Cerebellar cortex (tissue), 1 donor: ENCODE results near the gene MDC1.
A peak's percentile ranks its signal among the peaks of the same experiment; 100 is the strongest.
"Not testable (repeated sequence)": the region's sequence is repeated elsewhere in the genome, so short reads cannot be mapped to it uniquely, and the experiment has no call there.

ENCODE experiments used
- DNase-seq: peaks from one replicate; pipeline ENCODE4 v3.0.0-alpha.2; 2015; ENCODE audit warnings: low spot score

Gene MDC1

DNA sequence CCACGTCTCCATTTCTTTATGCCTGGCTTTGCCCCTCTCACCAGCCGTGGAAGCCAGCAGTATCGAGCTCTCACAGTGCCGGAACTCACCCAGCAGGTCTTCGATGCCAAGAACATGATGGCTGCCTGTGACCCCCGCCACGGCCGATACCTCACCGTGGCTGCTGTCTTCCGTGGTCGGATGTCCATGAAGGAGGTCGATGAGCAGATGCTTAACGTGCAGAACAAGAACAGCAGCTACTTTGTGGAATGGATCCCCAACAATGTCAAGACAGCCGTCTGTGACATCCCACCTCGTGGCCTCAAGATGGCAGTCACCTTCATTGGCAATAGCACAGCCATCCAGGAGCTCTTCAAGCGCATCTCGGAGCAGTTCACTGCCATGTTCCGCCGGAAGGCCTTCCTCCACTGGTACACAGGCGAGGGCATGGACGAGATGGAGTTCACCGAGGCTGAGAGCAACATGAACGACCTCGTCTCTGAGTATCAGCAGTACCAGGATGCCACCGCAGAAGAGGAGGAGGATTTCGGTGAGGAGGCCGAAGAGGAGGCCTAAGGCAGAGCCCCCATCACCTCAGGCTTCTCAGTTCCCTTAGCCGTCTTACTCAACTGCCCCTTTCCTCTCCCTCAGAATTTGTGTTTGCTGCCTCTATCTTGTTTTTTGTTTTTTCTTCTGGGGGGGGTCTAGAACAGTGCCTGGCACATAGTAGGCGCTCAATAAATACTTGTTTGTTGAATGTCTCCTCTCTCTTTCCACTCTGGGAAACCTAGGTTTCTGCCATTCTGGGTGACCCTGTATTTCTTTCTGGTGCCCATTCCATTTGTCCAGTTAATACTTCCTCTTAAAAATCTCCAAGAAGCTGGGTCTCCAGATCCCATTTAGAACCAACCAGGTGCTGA lies 7.0 kb upstream of the MDC1 start:
- not testable (repeated sequence) for DNase-seq

DNA sequence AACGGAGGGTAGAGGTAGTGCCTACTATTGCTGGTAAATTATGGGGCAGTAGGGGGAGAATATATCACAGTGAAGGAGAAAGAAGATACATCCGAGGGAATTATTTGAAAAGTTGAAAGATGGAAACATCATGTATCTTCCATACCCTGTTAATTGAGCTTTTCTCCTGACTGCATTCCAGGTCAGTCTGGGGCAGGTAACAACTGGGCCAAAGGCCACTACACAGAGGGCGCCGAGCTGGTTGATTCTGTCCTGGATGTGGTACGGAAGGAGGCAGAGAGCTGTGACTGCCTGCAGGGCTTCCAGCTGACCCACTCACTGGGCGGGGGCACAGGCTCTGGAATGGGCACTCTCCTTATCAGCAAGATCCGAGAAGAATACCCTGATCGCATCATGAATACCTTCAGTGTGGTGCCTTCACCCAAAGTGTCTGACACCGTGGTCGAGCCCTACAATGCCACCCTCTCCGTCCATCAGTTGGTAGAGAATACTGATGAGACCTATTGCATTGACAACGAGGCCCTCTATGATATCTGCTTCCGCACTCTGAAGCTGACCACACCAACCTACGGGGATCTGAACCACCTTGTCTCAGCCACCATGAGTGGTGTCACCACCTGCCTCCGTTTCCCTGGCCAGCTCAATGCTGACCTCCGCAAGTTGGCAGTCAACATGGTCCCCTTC lies 6.2 kb upstream of the MDC1 start:
- not testable (repeated sequence) for DNase-seq

DNA sequence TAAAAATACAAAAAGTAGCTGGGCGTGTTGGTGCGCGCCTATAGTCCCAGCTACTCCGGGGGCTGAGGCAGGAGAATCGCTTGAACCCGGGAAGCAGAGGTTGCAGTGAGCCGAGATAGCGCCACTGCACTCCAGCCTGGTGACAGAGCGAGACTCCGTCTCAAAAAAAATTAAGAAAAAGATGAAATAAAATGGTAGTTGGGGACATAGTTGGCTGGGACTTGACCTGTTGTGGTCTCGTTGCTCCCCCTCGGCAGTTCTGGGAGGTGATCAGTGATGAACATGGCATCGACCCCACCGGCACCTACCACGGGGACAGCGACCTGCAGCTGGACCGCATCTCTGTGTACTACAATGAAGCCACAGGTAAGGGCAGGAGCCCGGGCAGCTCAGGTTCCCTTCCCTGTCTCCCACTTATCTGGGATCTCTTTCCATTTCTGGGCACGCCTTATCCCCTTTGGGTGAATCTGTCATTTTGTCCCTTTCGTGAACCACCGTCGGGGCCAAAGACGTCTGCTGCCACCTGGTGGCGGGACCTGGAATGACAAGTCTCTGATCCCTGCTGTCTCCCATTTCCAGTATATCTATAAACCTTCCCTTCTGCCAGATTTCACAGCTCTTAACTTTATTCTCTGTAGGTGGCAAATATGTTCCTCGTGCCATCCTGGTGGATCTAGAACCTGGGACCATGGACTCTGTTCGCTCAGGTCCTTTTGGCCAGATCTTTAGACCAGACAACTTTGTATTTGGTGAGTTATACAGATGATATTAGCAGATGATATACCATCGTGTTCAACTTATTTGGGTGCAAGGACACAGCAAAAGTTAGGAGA lies 5.4 kb upstream of the MDC1 start:
- peak; percentile 82 for DNase-seq

DNA sequence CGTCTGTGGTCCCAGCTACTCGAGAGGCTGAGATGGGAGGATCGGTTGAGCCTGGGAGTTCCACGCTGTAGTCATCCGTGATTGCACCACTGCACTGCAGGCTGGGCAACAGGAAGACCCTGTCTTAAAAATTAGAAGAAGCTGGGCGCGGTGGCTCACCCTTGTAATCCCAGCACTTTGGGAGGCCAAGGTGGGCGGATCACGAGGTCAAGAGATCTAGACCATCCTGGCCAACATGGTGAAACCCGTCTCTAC lies 4.9 kb upstream of the MDC1 start:
- not testable (repeated sequence) for DNase-seq

DNA sequence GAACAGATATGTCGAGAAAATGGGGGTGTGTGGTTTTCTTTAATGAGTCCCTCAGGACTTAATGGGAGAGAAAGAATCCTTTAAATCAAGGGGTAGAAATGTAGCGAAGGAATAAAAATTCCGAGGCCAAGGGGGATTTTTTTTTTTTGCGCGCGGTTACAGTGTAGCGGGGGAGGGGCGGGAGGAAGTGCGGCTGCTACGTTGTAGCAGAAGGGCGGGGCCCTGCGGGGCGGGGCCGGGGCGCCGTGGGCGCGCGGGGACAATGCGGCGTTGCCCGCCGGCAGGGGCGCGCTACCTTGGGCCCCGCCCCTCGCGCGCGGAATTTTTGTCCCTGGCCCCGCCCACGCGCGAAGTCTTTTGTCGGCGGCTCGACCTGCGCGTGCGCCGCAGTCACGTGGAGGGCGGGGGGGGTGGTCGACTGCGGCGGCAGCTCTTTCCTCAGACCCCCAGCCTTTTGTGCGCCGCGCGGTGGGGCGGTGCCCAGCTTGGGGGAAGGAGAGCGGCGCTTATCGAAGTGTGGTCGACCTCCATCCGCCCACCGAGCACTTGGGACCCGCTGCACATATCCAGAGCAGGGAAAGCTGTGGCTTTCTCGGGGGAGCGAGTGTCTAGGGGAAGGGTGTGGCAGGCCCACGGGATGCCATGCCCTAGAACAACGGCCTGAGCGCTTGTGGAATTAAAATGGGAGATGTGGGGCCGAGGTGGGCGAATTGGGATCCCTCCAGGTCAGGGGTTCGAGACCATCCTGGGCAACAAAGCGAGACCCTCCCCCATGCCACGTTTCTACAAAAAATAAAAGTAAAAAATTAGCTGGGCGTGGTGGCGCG lies 4.3 kb upstream of the MDC1 start:
- peak; percentile 84 for DNase-seq

DNA sequence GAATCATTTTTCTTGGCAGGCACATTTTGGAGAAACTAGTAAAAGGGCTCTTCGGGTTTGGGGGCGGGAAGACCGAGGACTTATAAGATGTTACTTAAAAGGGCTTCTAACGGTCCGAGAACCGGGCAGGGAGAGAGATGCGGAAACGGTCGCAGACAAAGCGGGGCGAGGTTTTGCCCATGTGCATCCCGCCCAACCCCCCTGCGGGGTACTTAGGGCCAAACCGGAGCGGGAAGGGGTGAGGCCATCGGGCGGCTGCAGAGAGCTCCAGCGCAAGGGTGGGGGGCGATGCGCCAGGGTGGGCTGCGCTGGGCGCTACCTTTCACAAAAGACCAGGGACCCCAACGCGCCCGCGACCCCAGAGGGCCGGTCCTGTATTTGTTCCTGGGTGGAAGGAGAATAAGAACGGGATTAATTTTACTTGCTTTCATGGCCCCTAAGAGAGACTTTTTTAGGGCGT lies 3.7 kb upstream of the MDC1 start:
- peak; percentile 48 for DNase-seq

DNA sequence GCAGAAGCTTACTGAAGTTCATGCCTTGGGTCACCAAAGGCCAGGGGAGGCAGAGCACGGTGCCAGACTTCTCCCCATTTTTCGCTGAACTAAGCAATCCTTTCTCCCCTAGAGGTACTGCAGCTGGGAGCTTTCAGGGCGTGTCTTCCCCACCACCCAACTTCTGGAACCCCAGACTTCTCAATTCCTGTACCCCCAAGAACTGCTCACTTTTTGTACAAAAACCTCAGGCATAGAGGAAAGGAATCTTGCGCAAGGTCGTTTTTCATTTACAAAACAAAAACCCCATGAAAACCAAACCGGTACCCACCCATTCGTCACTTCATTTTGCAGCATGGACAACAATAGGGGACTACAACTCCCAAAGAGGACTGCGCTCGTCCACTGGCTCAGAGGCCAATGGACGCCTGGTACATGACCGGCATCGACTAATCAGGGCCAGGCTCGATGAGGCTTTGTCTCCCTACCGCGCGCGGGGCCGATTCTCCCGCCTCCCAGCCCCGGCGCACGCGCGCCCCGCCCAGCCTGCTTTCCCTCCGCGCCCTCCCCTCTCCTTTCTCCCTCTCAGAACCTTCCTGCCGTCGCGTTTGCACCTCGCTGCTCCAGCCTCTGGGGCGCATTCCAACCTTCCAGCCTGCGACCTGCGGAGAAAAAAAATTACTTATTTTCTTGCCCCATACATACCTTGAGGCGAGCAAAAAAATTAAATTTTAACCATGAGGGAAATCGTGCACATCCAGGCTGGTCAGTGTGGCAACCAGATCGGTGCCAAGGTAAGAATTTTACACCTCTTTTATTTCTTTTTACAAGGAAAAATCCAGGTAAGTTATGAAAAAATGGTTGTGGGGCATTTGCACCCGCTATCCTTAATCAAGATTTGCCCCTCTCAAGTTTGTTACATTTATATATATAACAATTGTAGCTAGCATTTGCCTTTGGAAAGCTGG lies 3.0 kb upstream of the MDC1 start, which contains the start of gene TUBB:
Gene TUBB, plus strand, starts transcription at position 562 of the 947 bp plus-strand sequence. Its CDS starts 155 bp downstream, at position 717.
- DNase-seq, result peak; percentile 99

DNA sequence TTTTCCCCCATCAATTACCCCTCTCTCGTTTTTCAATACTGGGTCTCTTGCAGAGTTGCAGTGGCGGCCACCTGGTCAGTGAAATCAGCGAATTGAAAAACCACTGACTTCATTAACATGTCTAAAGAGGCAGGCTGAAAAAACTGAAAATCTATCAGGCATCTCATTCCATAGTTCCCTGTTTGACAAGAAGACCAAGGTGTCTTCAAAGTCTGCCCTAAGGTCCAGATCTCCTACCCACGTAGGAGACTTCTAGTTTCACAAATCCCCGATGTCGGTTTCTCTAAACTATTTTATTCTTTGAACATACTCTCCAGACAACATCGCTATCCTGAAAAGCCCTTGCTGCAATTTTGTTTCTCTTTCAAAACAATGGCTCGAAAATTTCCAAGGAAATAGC lies 2.3 kb upstream of the MDC1 start:
- no peak for DNase-seq

DNA sequence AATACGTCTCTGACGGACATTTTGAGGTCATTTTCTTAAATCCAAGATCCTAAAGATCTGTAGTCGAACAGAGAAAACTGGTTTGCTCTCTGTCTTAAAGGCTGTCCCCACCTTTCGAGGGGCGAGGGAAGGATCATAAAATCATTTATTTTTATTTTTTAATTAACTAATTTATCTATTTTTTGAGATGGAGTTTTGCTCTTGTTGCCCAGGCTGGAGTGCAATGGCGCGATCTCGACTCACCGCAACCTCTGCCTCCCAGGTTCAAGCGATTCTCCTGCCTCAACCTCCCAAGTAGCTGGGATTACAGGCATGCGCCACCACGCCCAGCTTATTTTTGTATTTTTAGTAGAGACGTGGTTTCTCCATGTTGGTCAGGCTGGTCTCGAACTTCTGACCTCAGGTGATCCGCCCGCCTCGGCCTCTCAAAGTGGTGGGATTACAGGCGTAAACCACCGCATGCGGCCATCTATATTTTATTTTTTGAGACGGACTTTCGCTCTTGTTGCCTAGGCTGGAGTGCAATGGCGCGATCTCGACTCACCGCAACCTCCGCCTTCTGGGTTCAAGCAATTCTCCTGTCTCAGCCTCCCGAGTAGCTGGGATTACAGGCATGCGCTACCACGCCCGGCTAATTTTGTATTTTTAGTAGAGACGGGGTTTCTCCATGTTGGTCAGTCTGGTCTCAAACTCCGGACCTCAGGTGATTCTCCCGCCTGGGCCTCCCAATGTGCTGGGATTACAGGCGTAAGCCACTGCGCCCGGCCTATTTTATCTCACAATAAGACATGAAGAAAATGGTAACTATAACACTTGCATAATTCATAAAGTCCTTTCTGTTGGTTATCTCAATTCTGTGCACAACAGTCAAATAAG lies 1.0 kb upstream of the MDC1 start:
- DNase-seq, result not testable (repeated sequence)

DNA sequence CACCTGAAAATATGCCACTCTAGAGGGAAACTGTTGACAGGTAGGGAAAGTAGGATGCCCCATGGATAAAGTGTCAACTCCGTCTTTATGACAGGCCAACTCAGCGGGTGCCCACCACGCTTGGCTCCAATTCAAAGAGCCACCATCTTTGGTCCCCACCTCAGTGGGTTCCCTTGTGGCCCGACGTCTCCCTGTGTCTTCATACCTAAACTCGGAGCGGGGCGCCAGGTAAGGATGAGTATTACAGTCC lies 277 bp downstream of the MDC1 start:
- DNase-seq, result no peak

DNA sequence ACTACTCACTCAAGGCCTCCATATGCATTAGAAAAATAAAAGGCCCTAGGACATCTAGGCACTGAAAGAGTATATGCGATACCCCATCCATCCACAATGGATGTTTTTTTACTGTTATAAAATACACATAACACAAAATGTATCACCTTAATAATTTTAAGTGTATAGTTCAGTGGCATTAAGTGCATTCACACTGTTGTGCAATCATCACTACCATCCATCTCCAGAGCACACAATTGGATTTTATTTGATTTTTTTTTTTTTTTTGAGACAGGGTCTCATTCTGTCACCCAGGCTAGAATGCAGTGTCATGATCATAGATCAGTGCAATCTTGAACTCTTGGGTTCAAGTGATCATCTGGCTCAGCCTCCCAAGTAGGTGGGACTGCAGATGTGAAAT lies 2.8 kb downstream of the MDC1 start:
- DNase-seq, result no peak

DNA sequence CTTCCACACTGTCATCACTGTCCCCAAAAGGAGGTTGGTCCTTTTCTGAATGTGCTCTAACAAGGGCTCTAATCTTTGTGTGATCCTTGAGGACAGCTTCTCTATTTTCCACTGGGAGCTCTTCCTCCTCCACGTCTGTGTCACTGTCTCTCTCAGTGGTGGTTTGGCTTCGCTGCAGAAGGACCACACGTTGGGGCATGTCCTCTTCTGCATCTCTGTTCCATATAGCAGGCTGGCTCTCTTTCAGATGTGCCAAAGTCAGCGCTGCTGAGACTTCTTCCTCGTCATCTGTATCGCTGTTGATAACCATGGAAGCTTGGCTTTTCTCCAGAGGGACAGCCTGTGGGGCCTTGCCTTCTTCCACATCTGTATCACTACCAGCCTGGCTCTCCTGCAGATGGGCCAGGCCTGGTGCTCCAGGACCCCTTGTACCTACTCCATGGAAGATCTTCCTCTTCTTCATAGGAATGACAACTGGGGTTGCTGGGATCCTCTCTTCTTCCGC lies 4.6 kb downstream of the MDC1 start:
- no peak for DNase-seq

DNA sequence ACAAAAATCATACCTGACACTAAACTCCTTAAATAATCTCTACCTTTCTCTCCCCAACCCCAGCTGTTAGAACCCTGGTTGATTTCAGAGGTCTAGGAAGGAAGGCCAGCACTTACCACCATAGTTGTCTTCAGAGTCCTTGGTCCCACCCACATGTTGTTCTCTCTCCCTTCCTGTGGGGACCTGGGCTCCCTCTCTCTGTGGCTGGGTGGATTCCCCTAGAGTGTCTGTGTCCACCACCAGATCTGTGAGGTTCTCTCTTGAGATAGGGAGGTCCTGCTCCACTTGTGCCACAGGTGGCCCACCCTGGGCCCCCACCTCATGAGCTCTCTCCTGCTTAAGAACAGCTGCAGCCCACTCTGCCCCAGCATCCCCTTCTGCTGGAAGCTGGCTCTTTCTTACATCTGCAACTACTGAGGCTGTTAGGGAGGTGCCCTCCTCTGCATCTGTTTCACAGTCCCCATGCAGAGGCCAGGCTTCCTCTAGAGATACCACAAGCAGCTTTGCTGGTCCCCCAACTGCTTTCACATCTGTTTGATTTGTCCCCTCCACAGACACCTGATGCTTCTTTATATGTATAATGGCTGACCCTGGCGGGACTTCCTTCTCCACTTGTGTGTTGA lies 5.2 kb downstream of the MDC1 start:
- no peak for DNase-seq

DNA sequence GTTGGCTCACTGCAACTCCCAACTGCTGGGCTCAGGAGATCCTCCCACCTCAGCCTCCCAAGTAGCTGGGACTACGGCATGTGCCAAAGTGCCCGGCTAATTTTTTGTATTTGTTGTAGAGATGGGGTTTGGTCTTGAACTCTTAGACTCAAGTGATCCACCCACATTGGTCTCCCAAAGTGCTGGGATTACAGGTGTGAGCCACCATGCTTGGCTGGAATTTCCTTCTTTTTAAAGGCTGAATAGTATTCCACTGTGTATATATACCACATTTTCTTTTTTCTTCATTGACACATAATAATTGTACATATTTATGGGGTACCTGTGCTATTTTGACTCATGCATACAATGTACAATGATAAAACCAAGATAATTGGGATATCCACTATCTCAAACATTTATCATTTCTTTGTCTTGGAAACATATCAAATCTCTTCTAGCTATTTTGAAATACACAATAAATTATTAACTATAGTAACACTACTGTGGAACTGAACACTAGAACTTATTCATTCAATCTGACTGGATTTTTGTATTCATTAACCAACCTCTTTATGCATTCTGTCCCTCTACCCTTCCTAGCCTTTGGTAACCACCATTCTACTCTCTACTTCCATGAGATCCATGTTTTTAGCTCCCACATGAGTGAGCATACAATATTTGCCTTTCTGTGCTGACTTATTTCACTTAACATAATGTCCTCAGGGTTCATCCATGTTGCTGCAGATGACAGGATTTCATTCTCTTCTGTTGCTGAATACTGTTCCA lies 7.8 kb downstream of the MDC1 start:
- no peak for DNase-seq

DNA sequence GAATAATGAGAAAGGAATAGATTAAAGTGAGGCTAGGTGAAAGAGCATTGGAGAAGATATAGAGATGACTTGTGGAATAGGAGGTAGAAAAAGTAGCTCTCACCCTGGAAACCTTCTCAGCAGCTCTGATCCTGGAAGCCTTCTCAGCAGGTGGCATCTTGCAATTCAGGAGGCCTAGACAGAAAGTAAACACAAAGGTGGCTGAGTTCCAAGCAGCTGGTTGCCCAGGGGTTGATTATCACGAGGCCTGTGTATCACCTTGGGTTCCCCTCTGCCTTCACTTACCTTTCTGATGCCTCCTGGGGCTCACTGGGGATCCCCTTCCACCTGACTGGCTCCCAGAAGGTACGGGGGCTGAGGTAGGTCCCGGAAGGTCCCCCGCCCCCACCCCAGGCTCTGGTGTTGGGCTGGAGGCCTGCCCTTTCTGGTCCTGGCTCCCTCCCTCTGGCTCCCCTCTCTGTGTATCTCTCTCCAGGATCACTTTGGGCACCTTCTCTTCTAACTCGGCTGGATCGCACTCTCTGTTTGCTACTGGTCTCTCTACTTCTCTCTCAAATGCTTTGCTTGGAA lies 9.7 kb downstream of the MDC1 start:
- DNase-seq, result no peak

DNA sequence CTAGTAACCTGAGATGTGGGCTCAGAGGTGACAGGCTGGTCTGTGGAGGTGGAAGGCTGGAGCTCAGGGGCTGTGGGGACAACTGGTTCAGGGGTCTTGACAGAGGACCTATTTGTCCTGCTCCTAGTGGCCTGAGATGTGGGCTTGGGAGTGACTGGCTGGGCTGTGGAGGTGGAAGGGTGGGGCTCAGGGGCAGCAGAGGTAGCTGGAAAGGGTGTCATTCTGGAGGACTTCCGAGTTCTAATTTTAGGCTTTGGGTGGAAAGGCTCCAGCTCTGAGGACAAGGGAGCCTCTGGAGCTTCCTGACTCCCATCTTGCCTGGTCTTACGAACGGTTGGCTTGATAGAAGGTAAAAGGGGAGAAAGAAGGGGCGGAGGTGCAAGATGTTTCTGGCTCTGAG lies 11.5 kb downstream of the MDC1 start:
- DNase-seq, result no peak

DNA sequence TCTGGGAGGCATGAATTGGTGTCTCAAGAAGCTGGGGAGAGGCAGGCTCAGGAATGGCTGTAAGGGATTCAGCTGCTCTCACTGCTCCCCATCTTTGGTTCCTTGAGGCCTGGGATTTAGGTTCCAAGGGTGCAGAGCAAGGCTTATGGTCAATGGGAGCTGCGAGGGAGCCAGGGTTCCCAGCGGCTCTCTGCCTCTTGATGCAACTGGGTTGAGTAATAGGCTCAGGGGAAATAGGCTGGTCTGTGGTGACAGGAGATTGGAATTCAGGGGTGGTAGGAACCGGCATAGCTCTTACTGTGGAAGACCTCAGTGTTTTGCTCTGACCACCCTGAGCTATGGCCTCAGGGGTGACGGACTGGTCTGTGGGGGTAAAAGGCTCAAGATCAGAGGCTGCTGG lies 13.3 kb downstream of the MDC1 start:
- no peak for DNase-seq

DNA sequence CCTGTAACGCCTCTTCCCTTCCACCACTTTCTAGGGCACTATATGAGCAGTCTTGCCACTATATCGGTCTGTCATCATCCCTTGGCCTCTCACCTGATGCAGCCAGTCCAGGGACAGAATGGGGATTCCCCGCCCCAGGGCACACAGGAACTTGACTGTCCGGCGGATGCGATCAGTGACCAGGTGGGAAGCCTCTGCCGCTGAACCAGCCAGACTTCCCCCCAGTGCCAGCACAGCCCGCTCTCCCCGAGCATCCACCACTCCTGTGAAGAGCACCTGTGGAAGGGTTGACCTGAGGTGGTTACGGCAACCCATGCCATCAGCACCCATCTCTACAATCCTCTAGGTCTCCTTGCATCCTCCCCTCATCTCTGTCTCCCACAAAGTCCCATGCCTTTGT lies 14.1 kb downstream of the MDC1 start:
- no peak for DNase-seq
